Loucy (cell line): ENCODE data around the gene MPZ.

Experiments
- H2AFZ ChIP-seq: fragments of 200-600 bp; sonication (generic); 2 replicates; pipeline ENCODE4 v1.6.0; 2016; ENCODE audit warnings: antibody characterized with exemption, mild to moderate bottlenecking, low read length, moderate library complexity
- H3F3A ChIP-seq: fragments of 200-600 bp; 2 replicates; pipeline ENCODE4 v1.6.0; 2016; ENCODE audit warnings: antibody characterized with exemption, low read depth, mild to moderate bottlenecking
- H3K27me3 ChIP-seq: fragments of 200-600 bp; sonication (generic); 2 replicates; pipeline ENCODE4 v1.6.1; 2014; ENCODE audit warnings: low read length, mild to moderate bottlenecking; ENCODE audit not compliant: insufficient read depth, poor library complexity, severe bottlenecking
- H3K36me3 ChIP-seq: fragments of 200-600 bp; sonication (generic); 2 replicates; pipeline ENCODE4 v1.6.1; 2016; ENCODE audit warnings: low read length; ENCODE audit not compliant: insufficient read depth
- H3K4me1 ChIP-seq: fragments of 200-600 bp; sonication (generic); 2 replicates; pipeline ENCODE4 v1.5.1; 2014; ENCODE audit warnings: low read length, mild to moderate bottlenecking; ENCODE audit not compliant: insufficient read depth, poor library complexity, severe bottlenecking
- H3K4me2 ChIP-seq: fragments of 200-600 bp; sonication (generic); 2 replicates; pipeline ENCODE4 v1.6.0; 2014; ENCODE audit warnings: antibody characterized with exemption, low read length, low read depth, mild to moderate bottlenecking; ENCODE audit not compliant: poor library complexity, severe bottlenecking
- H3K4me3 ChIP-seq: fragments of 200-600 bp; sonication (generic); 2 replicates; pipeline ENCODE4 v1.5.1; 2014; ENCODE audit warnings: low read length, mild to moderate bottlenecking, mixed read lengths; ENCODE audit not compliant: poor library complexity, severe bottlenecking
- H3K79me2 ChIP-seq: fragments of 200-600 bp; sonication (generic); 2 replicates; pipeline ENCODE4 v1.6.1; 2014; ENCODE audit warnings: low read length; ENCODE audit not compliant: insufficient read depth
- H3K9ac ChIP-seq: fragments of 200-600 bp; sonication (generic); 2 replicates; pipeline ENCODE4 v1.6.0; 2014; ENCODE audit warnings: mild to moderate bottlenecking, low read depth, low read length, moderate library complexity; ENCODE audit not compliant: poor library complexity, severe bottlenecking
- H3K9me2 ChIP-seq: fragments of 200-600 bp; sonication (generic); replicated peaks from 2 replicates; pipeline ENCODE4 v1.6.1; 2016; ENCODE audit warnings: low read depth, low read length, mixed read lengths
- H3K9me3 ChIP-seq: fragments of 200-600 bp; sonication (generic); 2 replicates; pipeline ENCODE4 v1.6.1; 2014; ENCODE audit warnings: mild to moderate bottlenecking, antibody characterized with exemption, low read length, low read depth; ENCODE audit not compliant: insufficient read depth
- H4K20me1 ChIP-seq: fragments of 200-600 bp; sonication (generic); 2 replicates; pipeline ENCODE4 v1.6.0; 2014; ENCODE audit warnings: antibody characterized with exemption, low read length, mild to moderate bottlenecking; ENCODE audit not compliant: insufficient read depth, poor library complexity, severe bottlenecking
- CTCF ChIP-seq: fragments of 200-600 bp; sonication (generic); conservative IDR thresholded peaks from 2 replicates; pipeline ENCODE4 v1.5.1; 2014; ENCODE audit warnings: mild to moderate bottlenecking, antibody characterized with exemption, low read length
- EZH2phosphoT487 ChIP-seq: fragments of 200-600 bp; IDR thresholded peaks from 2 replicates; pipeline ENCODE4 v1.6.1; 2018; ENCODE audit warnings: antibody characterized with exemption, mild to moderate bottlenecking, moderate library complexity, borderline replicate concordance

The MPZ gene

GRCh38 chr1:161282991-161283390, 26.8 kb downstream of the MPZ start:
- no peaks in the 10 kb centered on the region for H4K20me1 ChIP-seq
- H3F3A ChIP-seq, result no peaks in the 10 kb centered on the region
- H3K9me3 ChIP-seq, result no peaks in the 10 kb centered on the region
- H3K27me3 ChIP-seq, result peaks cover 3% of the 10 kb centered on the region
- TF ChIP-seq CTCF (no peak), EZH2phosphoT487 (no peak)
- no peaks in the 10 kb centered on the region for H3K36me3 ChIP-seq
- H3K79me2 ChIP-seq, result no peaks in the 10 kb centered on the region
- H3K4me2 ChIP-seq, result no peak overlapping the region
- 0 out of 2 replicates have a peak overlapping the region, but pooled peaks have one; percentile 7 for H2AFZ ChIP-seq
- H3K9me2 ChIP-seq, result no peaks in the 10 kb centered on the region
- H3K4me1 ChIP-seq, result no peaks in the 10 kb centered on the region
- no peak overlapping the region for H3K4me3 ChIP-seq
- H3K9ac ChIP-seq, result no peak overlapping the region

GRCh38 chr1:161274874-161275273, 34.9 kb downstream of the MPZ start:
- no peaks in the 10 kb centered on the region for H3K79me2 ChIP-seq
- no peaks in the 10 kb centered on the region for H3K4me1 ChIP-seq
- H3K4me2 ChIP-seq, result no peak overlapping the region
- H3K9me3 ChIP-seq, result no peaks in the 10 kb centered on the region
- no peak overlapping the region for H3K4me3 ChIP-seq
- H3F3A ChIP-seq, result no peaks in the 10 kb centered on the region
- no peaks in the 10 kb centered on the region for H3K36me3 ChIP-seq
- no peaks in the 10 kb centered on the region for H4K20me1 ChIP-seq
- H3K27me3 ChIP-seq, result no peaks in the 10 kb centered on the region
- H3K9me2 ChIP-seq, result no peaks in the 10 kb centered on the region
- TF ChIP-seq CTCF (no peak), EZH2phosphoT487 (no peak)
- no peak overlapping the region for H2AFZ ChIP-seq
- no peak overlapping the region for H3K9ac ChIP-seq

GRCh38 chr1:161273402-161273801, 36.4 kb downstream of the MPZ start:
- TF ChIP-seq CTCF (no peak), EZH2phosphoT487 (no peak)
- H2AFZ ChIP-seq, result no peak overlapping the region
- H3K9ac ChIP-seq, result no peak overlapping the region
- H3K27me3 ChIP-seq, result no peaks in the 10 kb centered on the region
- no peaks in the 10 kb centered on the region for H3K9me2 ChIP-seq
- no peak overlapping the region for H3K4me3 ChIP-seq
- H3K79me2 ChIP-seq, result no peaks in the 10 kb centered on the region
- no peaks in the 10 kb centered on the region for H3F3A ChIP-seq
- no peak overlapping the region for H3K4me2 ChIP-seq
- no peaks in the 10 kb centered on the region for H3K36me3 ChIP-seq
- no peaks in the 10 kb centered on the region for H3K9me3 ChIP-seq
- no peaks in the 10 kb centered on the region for H3K4me1 ChIP-seq
- H4K20me1 ChIP-seq, result no peaks in the 10 kb centered on the region
